Central memory CD8-positive, alpha-beta T cell (primary cell): ENCODE data around the gene SPATS2L.

Source experiments
- ATAC-seq: fragments of 150-1000 bp; cut with Tn5 transposase; replicated peaks from 2 replicates; pipeline ENCODE4 v1.10.0; 2022; ENCODE audit warnings: mild to moderate bottlenecking, moderate FRiP score, moderate number of reproducible peaks; ENCODE audit not compliant: poor library complexity, severe bottlenecking; ENCODE audit errors: extremely low read depth
- DNase-seq, 2 donors: peaks; one replicate each; pipeline ENCODE4 v3.0.0; 2021; ENCODE audit warnings: low spot score in 2 of 2
- H3K27ac Mint-ChIP-seq: one replicate; pipeline ENCODE4 v1.8.0; 2022; ENCODE audit warnings: low read depth, mild to moderate bottlenecking, moderate library complexity, mixed read lengths
- H3K27me3 Mint-ChIP-seq: one replicate; pipeline ENCODE4 v1.8.0; 2022; ENCODE audit warnings: mixed read lengths
- H3K36me3 Mint-ChIP-seq: one replicate; pipeline ENCODE4 v1.8.0; 2022; ENCODE audit warnings: mild to moderate bottlenecking, moderate library complexity, mixed read lengths; ENCODE audit not compliant: insufficient read depth
- H3K4me1 Mint-ChIP-seq: one replicate; pipeline ENCODE4 v1.8.0; 2022; ENCODE audit warnings: mixed read lengths
- H3K4me3 Mint-ChIP-seq: one replicate; pipeline ENCODE4 v1.8.0; 2022; ENCODE audit warnings: mild to moderate bottlenecking, moderate library complexity, mixed read lengths
- H3K9me3 Mint-ChIP-seq: one replicate; pipeline ENCODE4 v1.8.0; 2022; ENCODE audit warnings: mixed read lengths

SPATS2L gene

DNA sequence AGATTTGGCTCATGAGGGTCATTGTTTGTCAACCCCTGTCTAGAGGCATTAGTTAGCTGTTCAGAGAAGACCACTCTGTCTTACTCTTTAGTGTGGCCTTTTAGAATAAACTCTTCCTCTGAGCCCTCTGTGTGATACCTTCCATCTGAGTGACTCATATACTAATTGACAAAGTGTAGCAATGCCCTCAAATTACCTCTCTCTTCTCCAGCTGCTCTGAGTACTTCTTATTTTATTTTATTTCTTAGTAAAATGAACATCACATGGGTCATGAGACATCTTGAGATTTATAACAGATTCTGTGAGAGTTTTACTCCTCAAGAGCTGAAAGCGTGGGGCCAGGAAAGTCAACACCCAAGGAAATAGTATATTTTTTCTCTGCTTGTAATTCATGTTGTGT lies 136.0 kb downstream of the SPATS2L start:
- no peak for ATAC-seq
- Mint-ChIP-seq H3K36me3 (peaks cover 5% of the 10 kb centered on the region), H3K4me1 (no peaks in the 10 kb centered on the region), H3K27ac (no peak overlapping the region), H3K9me3 (no peaks in the 10 kb centered on the region), H3K27me3 (no peaks in the 10 kb centered on the region), H3K4me3 (no peak overlapping the region)
- DNase-seq: no peak

DNA sequence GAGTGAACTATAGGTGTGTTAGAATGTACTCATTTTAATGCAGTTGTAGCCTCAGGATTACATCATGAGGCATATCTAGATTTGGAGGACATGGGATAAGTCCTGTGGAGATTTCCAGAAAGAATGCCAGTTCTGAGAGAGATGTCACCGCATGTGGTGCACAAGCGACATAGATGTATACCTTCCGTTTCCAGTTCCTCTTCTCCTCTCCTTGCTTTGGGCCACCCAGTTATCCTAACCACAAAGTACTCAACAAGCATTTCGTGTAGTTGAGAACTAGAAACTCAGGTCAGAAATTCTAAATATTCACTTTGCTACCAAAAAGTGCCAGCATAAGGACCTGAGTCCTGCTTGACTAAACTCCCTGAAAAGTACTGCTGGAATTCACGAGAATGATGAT lies 136.9 kb downstream of the SPATS2L start:
- no peaks in the 10 kb centered on the region for H3K4me1 Mint-ChIP-seq
- DNase-seq (no peak), ATAC-seq (no peak)
- no peaks in the 10 kb centered on the region for H3K27me3 Mint-ChIP-seq
- no peak overlapping the region for H3K4me3 Mint-ChIP-seq
- no peaks in the 10 kb centered on the region for H3K9me3 Mint-ChIP-seq
- no peak overlapping the region for H3K27ac Mint-ChIP-seq
- H3K36me3 Mint-ChIP-seq: peaks cover 5% of the 10 kb centered on the region

DNA sequence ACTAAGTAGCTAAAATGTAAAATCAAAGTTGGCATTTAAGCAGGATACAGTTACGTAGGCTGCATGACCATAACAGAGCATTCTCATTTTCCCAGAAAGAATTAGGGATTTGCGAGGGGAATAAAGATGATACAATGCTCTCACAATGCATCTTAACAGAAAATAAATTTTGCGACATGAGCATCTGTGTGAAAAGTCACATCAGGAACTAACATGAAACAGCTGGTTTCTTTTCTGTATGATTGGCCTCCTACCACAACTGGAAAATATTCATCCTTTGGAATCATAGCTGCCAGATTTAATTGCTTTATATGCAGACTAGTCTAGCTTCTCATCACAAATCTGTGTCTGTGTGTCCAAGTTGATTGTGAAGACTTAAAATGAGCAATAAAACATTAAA lies 137.4 kb downstream of the SPATS2L start:
- Mint-ChIP-seq H3K27me3 (no peaks in the 10 kb centered on the region), H3K4me1 (no peaks in the 10 kb centered on the region), H3K36me3 (peaks cover 5% of the 10 kb centered on the region), H3K27ac (no peak overlapping the region), H3K4me3 (no peak overlapping the region), H3K9me3 (no peaks in the 10 kb centered on the region)
- ATAC-seq (no peak), DNase-seq (no peak)

DNA sequence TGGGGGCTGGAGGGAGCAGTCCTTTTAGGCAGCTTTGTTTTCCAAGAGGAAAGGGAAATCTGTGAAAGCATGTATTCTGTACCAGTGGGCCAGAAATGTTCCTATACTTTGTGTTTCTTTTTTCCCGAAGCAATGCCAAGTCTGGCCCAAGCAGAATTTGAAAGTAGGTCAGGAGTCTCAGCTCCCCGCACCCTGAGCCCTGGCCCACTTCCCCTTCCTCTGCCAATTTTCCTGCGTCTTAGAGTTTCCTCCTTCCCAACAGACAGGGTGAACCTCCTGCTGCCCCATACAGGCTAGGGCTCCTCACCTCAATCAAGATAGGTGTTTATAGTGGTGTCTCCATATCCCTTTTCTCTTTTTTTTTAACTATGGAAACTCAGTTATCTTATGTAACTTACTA lies 138.0 kb downstream of the SPATS2L start:
- no peaks in the 10 kb centered on the region for H3K9me3 Mint-ChIP-seq
- no peaks in the 10 kb centered on the region for H3K27me3 Mint-ChIP-seq
- ATAC-seq (no peak), DNase-seq (no peak)
- H3K27ac Mint-ChIP-seq: no peak overlapping the region
- H3K4me3 Mint-ChIP-seq: no peak overlapping the region
- no peaks in the 10 kb centered on the region for H3K4me1 Mint-ChIP-seq
- peaks cover 5% of the 10 kb centered on the region for H3K36me3 Mint-ChIP-seq

DNA sequence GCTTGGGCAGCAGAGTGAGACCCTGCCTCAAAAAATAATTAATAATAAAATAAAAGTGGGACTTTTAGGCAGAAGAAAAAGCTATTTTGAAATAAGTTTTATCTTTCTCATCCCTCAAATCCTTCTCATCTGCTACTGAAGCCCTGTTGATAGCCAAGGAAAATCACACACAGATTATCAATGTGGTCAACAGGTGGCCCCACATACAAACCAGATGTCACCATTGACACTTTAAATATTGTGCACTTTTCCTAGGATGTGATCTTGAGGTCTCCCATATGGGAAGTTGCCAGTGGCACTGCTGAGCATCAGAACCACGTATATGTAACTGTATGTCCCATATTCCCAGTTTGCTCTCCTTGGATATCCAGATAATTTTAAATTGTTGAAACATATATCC lies 138.8 kb downstream of the SPATS2L start:
- no peak for ATAC-seq
- no peak overlapping the region for H3K4me3 Mint-ChIP-seq
- no peak for DNase-seq
- no peak overlapping the region for H3K27ac Mint-ChIP-seq
- H3K4me1 Mint-ChIP-seq: no peaks in the 10 kb centered on the region
- H3K36me3 Mint-ChIP-seq: peaks cover 5% of the 10 kb centered on the region
- H3K27me3 Mint-ChIP-seq: no peaks in the 10 kb centered on the region
- no peaks in the 10 kb centered on the region for H3K9me3 Mint-ChIP-seq

DNA sequence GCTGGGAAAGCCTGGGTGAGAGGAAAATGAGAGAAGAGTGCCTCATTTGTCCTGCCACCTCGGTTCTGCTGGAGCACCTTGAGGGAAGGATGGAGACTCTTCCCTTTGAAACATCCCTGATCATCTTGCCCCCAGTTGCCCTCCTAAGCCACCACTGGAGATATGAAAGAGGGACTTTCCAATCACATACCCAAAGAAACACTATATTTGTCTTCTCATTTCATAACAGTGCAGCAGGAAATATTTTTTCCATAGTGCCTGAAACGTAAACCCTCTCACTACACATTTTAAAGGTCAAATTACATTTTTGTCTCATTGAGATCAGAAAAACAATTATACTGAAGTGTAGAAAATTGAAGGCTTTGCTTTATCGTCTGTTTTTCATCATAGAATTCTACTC lies 140.1 kb downstream of the SPATS2L start:
- ATAC-seq: no peak
- no peak for DNase-seq
- H3K27ac Mint-ChIP-seq: no peak overlapping the region
- H3K9me3 Mint-ChIP-seq: no peaks in the 10 kb centered on the region
- H3K4me3 Mint-ChIP-seq: no peak overlapping the region
- peaks cover 3% of the 10 kb centered on the region for H3K36me3 Mint-ChIP-seq
- H3K27me3 Mint-ChIP-seq: no peaks in the 10 kb centered on the region
- H3K4me1 Mint-ChIP-seq: no peaks in the 10 kb centered on the region

DNA sequence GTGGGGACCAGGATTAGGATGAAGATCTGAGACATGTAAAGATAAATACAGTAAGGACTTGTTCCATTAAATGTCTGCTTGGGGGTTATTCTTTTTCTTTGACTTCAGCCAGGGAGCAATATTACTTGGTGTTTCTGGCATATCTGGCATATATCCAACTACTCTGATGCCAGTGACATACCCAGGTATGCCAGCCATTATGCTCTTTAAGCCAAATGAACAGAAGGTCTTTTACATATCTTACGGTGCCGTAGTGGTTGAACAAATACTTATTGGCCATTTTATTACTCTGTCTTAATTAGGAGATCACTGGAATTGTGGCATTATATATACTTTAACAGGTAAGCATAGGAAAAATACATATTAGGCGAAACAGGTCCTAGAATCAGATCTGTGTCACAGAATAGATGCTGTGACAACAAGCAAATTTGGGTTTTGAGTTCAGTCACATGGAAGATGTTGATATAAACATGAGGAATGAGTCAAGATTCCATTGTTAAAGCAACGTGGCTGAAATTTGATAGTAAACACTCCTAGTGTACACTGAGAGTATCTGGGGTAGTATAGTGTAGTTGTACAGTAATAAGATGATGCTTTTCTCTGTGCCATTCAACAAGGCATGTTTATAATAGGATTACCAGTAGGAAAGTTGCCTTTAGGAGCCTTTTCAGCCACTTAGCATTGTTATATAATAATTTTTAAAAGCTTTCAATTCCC lies 140.8 kb downstream of the SPATS2L start:
- Mint-ChIP-seq H3K4me1 (no peaks in the 10 kb centered on the region), H3K27ac (no peak overlapping the region), H3K9me3 (no peaks in the 10 kb centered on the region), H3K27me3 (no peaks in the 10 kb centered on the region), H3K4me3 (no peak overlapping the region), H3K36me3 (peaks cover 3% of the 10 kb centered on the region)
- ATAC-seq: no peak
- DNase-seq: no peak

DNA sequence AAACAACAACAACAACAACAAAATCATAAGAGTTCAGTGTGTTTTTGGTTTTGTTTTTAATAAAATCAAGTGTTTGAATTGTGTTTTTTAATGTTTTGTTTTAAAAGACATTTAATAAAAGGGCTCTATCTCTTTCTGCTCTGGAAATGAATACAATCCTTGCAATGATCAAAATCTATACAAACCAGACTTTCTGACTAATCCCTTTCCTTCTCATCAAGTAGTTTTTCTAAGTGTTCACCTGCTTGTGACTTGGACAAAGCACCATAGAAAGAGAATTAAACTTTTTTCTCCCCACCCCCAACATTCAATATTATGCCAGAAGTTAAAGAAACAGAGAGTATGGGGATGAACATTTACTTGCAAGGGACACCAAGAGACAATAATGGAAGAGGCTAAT lies 142.0 kb downstream of the SPATS2L start:
- DNase-seq: no peak
- ATAC-seq: no peak
- Mint-ChIP-seq H3K4me1 (no peaks in the 10 kb centered on the region), H3K9me3 (no peaks in the 10 kb centered on the region), H3K27ac (no peak overlapping the region), H3K27me3 (no peaks in the 10 kb centered on the region), H3K4me3 (no peak overlapping the region), H3K36me3 (peaks cover 2% of the 10 kb centered on the region)

DNA sequence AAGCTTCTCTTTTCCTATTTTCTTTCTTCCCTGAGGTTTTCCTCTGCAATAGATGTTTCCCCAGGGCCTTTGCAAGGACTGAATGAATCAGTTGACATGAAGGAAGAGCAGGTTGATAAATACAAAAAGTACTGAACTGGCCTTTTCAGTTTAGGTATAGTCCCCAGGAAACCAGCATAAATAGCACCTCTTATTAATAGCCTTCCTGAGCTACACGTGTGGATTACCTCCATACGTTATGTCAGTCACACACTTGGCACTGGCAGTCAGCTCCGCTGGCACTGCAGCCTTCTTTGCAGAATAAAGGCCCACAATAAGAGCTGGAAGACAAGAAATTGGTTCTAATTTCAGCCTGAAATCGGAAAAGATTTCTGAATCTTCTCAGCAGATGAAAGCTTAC lies 142.7 kb downstream of the SPATS2L start:
- Mint-ChIP-seq H3K27me3 (no peaks in the 10 kb centered on the region), H3K36me3 (no peaks in the 10 kb centered on the region), H3K27ac (no peak overlapping the region), H3K4me1 (no peaks in the 10 kb centered on the region), H3K4me3 (no peak overlapping the region), H3K9me3 (no peaks in the 10 kb centered on the region)
- no peak for DNase-seq
- ATAC-seq: no peak

DNA sequence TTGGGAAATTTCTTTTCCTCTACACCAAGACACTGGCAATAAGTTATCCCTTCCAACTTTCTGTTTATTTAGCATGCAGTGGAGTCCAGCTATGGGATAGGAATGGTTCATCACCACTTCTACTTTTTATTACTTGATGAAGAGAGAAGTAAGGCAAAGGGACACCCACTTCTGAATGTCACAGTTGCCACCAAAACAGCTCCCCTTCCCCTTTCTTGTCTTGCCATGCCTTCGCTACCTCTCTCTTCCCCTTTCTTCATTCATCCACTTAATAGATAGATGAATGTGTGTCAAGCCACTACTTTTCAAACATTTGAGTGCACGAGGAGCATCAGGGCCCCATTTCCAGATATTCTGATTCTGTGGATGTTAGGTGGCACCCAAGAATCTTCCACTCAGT lies 143.8 kb downstream of the SPATS2L start:
- Mint-ChIP-seq H3K4me1 (no peaks in the 10 kb centered on the region), H3K27ac (no peak overlapping the region), H3K9me3 (no peaks in the 10 kb centered on the region), H3K27me3 (no peaks in the 10 kb centered on the region), H3K36me3 (no peaks in the 10 kb centered on the region), H3K4me3 (no peak overlapping the region)
- ATAC-seq (no peak), DNase-seq (no peak)

DNA sequence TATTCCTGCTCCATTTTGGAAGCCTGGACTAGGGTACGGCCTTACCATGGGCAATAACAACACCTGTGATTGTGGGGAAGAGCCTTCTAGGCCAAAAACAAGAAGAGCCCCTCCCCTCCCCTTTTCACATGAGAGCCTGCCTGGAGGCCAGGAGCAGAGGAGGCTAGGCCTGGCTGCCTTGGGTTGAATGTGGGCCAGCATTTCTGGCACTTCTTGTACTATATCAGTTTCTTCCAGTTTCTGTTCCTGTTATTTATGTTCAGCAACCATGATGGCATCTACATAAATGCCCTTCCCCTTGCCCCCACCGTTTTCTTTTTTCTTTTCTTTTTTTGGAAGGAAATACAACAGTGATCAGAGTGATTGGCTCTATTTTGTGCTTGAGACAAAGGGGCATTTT lies 145.0 kb downstream of the SPATS2L start:
- DNase-seq (no peak), ATAC-seq (no peak)
- no peaks in the 10 kb centered on the region for H3K27me3 Mint-ChIP-seq
- peaks cover 6% of the 10 kb centered on the region for H3K4me1 Mint-ChIP-seq
- H3K4me3 Mint-ChIP-seq: no peak overlapping the region
- H3K9me3 Mint-ChIP-seq: no peaks in the 10 kb centered on the region
- no peaks in the 10 kb centered on the region for H3K36me3 Mint-ChIP-seq
- H3K27ac Mint-ChIP-seq: no peak overlapping the region

DNA sequence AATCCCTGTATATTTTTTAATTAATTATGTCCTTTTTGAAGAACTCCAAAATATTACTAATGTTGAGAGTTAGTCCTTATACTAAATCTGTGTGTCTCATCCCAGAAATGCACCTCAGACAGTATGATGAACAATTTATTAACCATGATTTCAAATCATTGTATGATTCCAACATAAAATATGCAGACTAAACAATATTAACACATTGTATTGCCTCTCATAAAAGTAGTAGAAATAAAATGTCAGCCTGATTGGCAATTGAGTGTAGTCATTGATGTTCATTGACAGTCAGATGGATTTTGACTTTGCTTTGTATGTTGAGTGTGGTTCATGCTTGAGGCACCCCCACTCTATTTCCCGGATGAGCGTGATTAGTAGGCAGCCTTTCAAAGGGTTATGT lies 145.9 kb downstream of the SPATS2L start:
- H3K4me1 Mint-ChIP-seq: peaks cover 12% of the 10 kb centered on the region
- peak overlapping the region; percentile 26 for H3K27ac Mint-ChIP-seq
- no peaks in the 10 kb centered on the region for H3K9me3 Mint-ChIP-seq
- no peaks in the 10 kb centered on the region for H3K27me3 Mint-ChIP-seq
- ATAC-seq: no peak
- H3K4me3 Mint-ChIP-seq: no peak overlapping the region
- DNase-seq: no peak
- H3K36me3 Mint-ChIP-seq: no peaks in the 10 kb centered on the region

DNA sequence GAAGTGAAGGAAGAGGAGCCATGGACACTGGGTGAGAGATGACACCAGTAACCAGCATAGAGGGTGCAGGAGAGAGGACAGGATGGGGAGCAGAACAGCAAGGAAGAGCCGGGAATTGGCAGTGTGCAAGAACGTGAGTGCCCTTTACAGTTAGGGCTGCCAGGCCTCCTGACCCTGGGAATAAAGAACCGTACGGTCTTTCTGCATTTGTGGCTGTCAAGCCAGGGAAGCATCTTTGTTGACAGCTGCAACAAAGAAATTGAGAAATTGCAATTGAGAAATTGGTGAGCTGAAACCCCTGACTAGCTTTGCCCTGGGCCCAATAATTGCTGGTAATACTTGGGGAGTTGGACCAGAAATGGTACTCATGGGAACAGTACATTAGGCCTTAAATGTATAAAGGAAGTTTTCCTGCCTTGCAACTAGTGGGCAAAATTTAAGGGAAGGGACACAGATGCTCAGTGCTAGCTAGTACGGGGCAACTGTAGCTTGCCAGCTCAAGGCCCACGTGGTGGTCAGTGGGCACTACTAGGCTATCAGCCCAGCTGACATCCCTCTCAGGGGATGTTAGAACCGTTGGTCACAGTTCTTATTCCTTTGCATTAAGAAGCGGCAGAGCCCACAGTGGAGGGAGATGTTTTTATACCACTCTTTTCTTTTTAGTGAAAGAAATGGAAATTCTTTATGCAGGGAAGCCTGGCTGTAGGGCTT lies 146.8 kb downstream of the SPATS2L start:
- Mint-ChIP-seq H3K9me3 (no peaks in the 10 kb centered on the region), H3K36me3 (no peaks in the 10 kb centered on the region), H3K4me1 (peaks cover 12% of the 10 kb centered on the region), H3K27me3 (no peaks in the 10 kb centered on the region), H3K4me3 (no peak overlapping the region), H3K27ac (peak overlapping the region; percentile 26)
- no peak for ATAC-seq
- no peak for DNase-seq
